ENCODE results near the gene CABP7. TPM values are rescaled to one million over a fixed set of nuclear protein-coding genes. Genes with fewer than 3 reads are reported as not detected.
A peak's percentile ranks its signal among the peaks of the same experiment; 100 is the strongest.

CABP7 gene
- total and polyA plus RNA-seq, 2 of the 13 experiments (the other 11 are each of a cell fraction or from before 2014, with no cell fraction given): 0.08 TPM; not detected in 1

DNA sequence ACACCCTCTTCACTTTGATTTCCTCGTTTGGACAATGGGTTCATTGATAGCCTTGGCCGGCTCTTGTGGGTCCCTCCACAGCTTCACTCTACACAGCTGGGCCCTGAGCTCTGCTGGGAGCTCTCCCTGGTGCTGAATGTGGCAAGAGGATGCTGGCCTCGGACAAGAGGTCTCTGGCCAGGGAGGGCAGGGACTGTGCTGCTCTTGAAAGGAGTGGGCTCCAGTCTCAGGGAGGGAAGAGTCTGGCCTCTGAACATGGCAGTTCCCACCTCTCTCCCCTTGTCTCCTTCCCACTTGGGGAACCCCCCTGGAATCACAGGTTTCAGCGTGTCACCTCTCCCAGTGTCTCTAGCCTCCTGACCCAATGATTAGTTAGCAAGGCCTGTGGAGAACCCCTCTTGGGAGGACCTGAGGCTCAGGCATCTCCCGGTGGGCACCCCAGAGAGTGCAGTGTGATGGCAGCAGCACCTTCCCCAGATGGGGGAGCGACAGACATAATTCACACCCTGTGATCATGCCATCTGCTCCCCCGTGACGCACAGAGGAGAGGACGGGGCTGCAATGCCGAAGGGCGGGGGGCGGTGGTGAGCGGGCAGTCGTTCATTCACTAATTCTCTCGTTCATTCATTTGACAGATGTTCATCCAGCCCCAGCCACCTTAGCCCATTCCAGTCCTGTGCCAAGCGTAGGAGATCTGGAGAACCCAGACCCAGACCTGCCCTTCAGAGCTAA is 2.8 kb upstream of the CABP7 start (continued):
- TF ChIP-seq CEBPZ (IDR thresholded peaks at IDR 0.05; ENCODE audit: low read length): no peak
- no peak for TF ChIP-seq ZSCAN12 (CRISPR knock-in tag; IDR thresholded peaks at IDR 0.05)
- peak; percentile 40; the same call in 1 of the 2 replicates for TF ChIP-seq NR2F2 (IDR thresholded peaks at IDR 0.05; ENCODE audit: borderline replicate concordance, low read depth)
- peak; percentile 83; the same call in 1 of the 2 replicates for TF ChIP-seq ZNF441 (CRISPR knock-in tag; IDR thresholded peaks at IDR 0.05; ENCODE audit: borderline replicate concordance)
- no peak for TF ChIP-seq RARG (CRISPR knock-in tag; IDR thresholded peaks at IDR 0.05; ENCODE audit: low read depth)
- TF ChIP-seq, protein P1, sequence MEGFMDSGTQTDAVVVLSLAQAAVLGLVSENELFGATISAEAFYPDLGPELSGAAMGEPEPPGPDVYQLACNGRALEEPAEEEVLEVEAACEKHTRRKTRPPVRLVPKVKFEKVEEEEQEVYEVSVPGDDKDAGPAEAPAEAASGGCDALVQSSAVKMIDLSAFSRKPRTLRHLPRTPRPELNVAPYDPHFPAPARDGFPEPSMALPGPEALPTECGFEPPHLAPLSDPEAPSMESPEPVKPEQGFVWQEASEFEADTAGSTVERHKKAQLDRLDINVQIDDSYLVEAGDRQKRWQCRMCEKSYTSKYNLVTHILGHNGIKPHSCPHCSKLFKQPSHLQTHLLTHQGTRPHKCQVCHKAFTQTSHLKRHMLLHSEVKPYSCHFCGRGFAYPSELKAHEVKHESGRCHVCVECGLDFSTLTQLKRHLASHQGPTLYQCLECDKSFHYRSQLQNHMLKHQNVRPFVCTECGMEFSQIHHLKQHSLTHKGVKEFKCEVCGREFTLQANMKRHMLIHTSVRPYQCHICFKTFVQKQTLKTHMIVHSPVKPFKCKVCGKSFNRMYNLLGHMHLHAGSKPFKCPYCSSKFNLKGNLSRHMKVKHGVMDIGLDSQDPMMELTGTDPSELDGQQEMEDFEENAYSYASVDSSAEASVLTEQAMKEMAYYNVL (CRISPR knock-in tag; IDR thresholded peaks at IDR 0.05; ENCODE audit: borderline replicate concordance): no peak
- peak; percentile 85; the same call in 1 of the 2 replicates for TF ChIP-seq SNAPC5 (CRISPR knock-in tag; IDR thresholded peaks at IDR 0.05; ENCODE audit: borderline replicate concordance)
- peak; percentile 36; the same call in 1 of the 2 replicates for TF ChIP-seq KDM5B (CRISPR knock-in tag; IDR thresholded peaks at IDR 0.05; ENCODE audit: borderline replicate concordance)
- peak; percentile 93 for TF ChIP-seq ZNF205 (CRISPR knock-in tag; IDR thresholded peaks at IDR 0.05)
- TF ChIP-seq AKAP8 (CRISPR knock-in tag; IDR thresholded peaks at IDR 0.05): no peak
- 0 out of 2 replicates have a peak, but pooled peaks have one; percentile 16 for TF ChIP-seq ZNF652 (CRISPR knock-in tag; IDR thresholded peaks at IDR 0.05; ENCODE audit: borderline replicate concordance, low read depth)
- peak; percentile 80; the same call in 1 of the 2 replicates for TF ChIP-seq ZNF276 (CRISPR knock-in tag; IDR thresholded peaks at IDR 0.05; ENCODE audit: low read depth)
- no peak for TF ChIP-seq ZNF10 (CRISPR knock-in tag; IDR thresholded peaks at IDR 0.05; ENCODE audit: borderline replicate concordance, low read depth)
- peak; percentile 97 for TF ChIP-seq ZBTB49 (CRISPR knock-in tag; IDR thresholded peaks at IDR 0.05; ENCODE audit: borderline replicate concordance)
- no peak for TF ChIP-seq SAFB2 (CRISPR knock-in tag; IDR thresholded peaks at IDR 0.05; ENCODE audit: borderline replicate concordance, low read depth)
- TF ChIP-seq POLR2AphosphoS5 (IDR thresholded peaks at IDR 0.05; ENCODE audit: low read depth, low read length): no peak
